Liver (tissue), 9 donors: ENCODE data around the gene ECM2. TPM values are rescaled to one million over a fixed set of nuclear protein-coding genes. Genes with fewer than 3 reads are reported as not detected.

ENCODE experiments used
- DNase-seq: peaks from one replicate; pipeline ENCODE4 v3.0.0-alpha.2; 2017; ENCODE audit warnings: low spot score
- H3K27ac ChIP-seq, 2 donors: one replicate each; pipeline ENCODE4 v1.7.0; 2013; ENCODE audit warnings: inconsistent platforms in 2 of 2, low read length in 2 of 2, control low read depth in 1 of 2, low read depth in 1 of 2, mild to moderate bottlenecking in 1 of 2
- H3K27me3 ChIP-seq, 4 donors: one replicate each; pipeline versions ENCODE4 v1.6.1 to v1.7.0; 2013; ENCODE audit warnings: low read length in 3 of 4, inconsistent platforms in 1 of 4, mild to moderate bottlenecking in 1 of 4, moderate library complexity in 1 of 4; ENCODE audit not compliant: control insufficient read depth in 4 of 4, insufficient read depth in 4 of 4
- H3K36me3 ChIP-seq, 4 donors: one replicate each; pipeline versions ENCODE4 v1.6.1 to v1.7.0; 2013; ENCODE audit warnings: low read length in 3 of 4, mild to moderate bottlenecking in 3 of 4, low read depth in 1 of 4, moderate library complexity in 1 of 4; ENCODE audit not compliant: control insufficient read depth in 4 of 4, insufficient read depth in 3 of 4
- H3K4me1 ChIP-seq, 4 donors: one replicate each; pipeline versions ENCODE4 v1.6.1 to v1.7.0; 2013; ENCODE audit warnings: low read length in 3 of 4, mild to moderate bottlenecking in 3 of 4, moderate library complexity in 1 of 4; ENCODE audit not compliant: control insufficient read depth in 4 of 4, insufficient read depth in 4 of 4
- H3K4me3 ChIP-seq, 3 donors: one replicate each; pipeline versions ENCODE4 v1.6.1 to v1.7.0; 2013; ENCODE audit warnings: low read length in 3 of 3, control low read depth in 1 of 3, low read depth in 1 of 3, mild to moderate bottlenecking in 1 of 3
- H3K9ac ChIP-seq, 2 donors: one replicate each; pipeline ENCODE4 v1.7.0; 2013; ENCODE audit warnings: low read length in 2 of 2, mild to moderate bottlenecking in 2 of 2, moderate library complexity in 2 of 2, control low read depth in 1 of 2, low read depth in 1 of 2
- H3K9me3 ChIP-seq, 4 donors: one replicate each; pipeline versions ENCODE4 v1.6.1 to v1.7.0; 2013; ENCODE audit warnings: low read length in 3 of 4; ENCODE audit not compliant: control insufficient read depth in 4 of 4
- FOXA2 ChIP-seq: IDR thresholded peaks from 2 replicates; pipeline ENCODE4 v1.6.1; 2016; ENCODE audit warnings: antibody characterized with exemption
- GABPA ChIP-seq, 2 donors: IDR thresholded peaks in 1 of 2; conservative IDR thresholded peaks in 1 of 2; 2 replicates each; pipeline ENCODE4 v1.6.1; 2016; ENCODE audit warnings: antibody characterized with exemption in 2 of 2, mild to moderate bottlenecking in 1 of 2, moderate library complexity in 1 of 2
- JUND ChIP-seq, 2 donors: IDR thresholded peaks; 2 replicates each; pipeline ENCODE4 v1.6.1; 2016; ENCODE audit warnings: antibody characterized with exemption in 2 of 2
- NR2F2 ChIP-seq: IDR thresholded peaks from 2 replicates; pipeline ENCODE4 v1.6.1; 2016; ENCODE audit warnings: antibody characterized with exemption
- RAD21 ChIP-seq, 2 donors: IDR thresholded peaks; 2 replicates each; pipeline ENCODE4 v1.6.1; 2016; ENCODE audit warnings: antibody characterized with exemption in 2 of 2, mild to moderate bottlenecking in 2 of 2
- RXRA ChIP-seq, 2 donors: IDR thresholded peaks; 2 replicates each; pipeline ENCODE4 v1.6.1; 2017 to 2018; ENCODE audit warnings: antibody characterized with exemption in 2 of 2, mild to moderate bottlenecking in 1 of 2
- SP1 ChIP-seq: IDR thresholded peaks from 2 replicates; pipeline ENCODE4 v1.6.1; 2018; ENCODE audit warnings: antibody characterized with exemption, mild to moderate bottlenecking
- TAF1 ChIP-seq: conservative IDR thresholded peaks from 2 replicates; pipeline ENCODE4 v1.6.1; 2016; ENCODE audit warnings: antibody characterized with exemption, mild to moderate bottlenecking
- YY1 ChIP-seq: IDR thresholded peaks from 2 replicates; pipeline ENCODE4 v1.6.1; 2016; ENCODE audit warnings: antibody characterized with exemption, mild to moderate bottlenecking
- WGBS: extraction: QIAGEN DNeasy Blood & Tissue Kit; methylation state at CpG from one replicate; pipeline ENCODE4 v1.1.7; 2013; 5-methylcytosine and 5-hydroxymethylcytosine counted together
- polyA plus RNA-seq, 2 donors: library from polyadenylated mRNA; stranded (reverse) in 1 of 2; unstranded in 1 of 2; fragments of 200-250 nt in 1 of 2; fragments of >200 nt in 1 of 2; fragmentation: Nextera tagmentation in 1 of 2; extraction: Ambion mirVana in 1 of 2; gene quantifications; one replicate each; pipeline versions ENCODE4 v1.2.1 to v1.2.3, GENCODE V29; 2013 to 2015
- total RNA-seq, 2 donors: library from RNA; depleted of rRNA; stranded (reverse); fragments of >200 nt; gene quantifications; one replicate each; pipeline ENCODE4 v1.2.3, GENCODE V29; 2014
- TF ChIP-seq, protein P1 (sequence below): fragments of 150-350 bp; IDR thresholded peaks from 2 replicates; pipeline ENCODE4 v1.5.1; 2017; ENCODE audit warnings: improper control_type of control experiment, low read depth, low read length; ENCODE audit not compliant: missing input control
- TF ChIP-seq, protein P2 (sequence below): IDR thresholded peaks from 2 replicates; pipeline ENCODE4 v1.6.1; 2016; ENCODE audit warnings: antibody characterized with exemption
- TF ChIP-seq, protein P3 (sequence below): IDR thresholded peaks from 2 replicates; pipeline ENCODE4 v1.6.1; 2016; ENCODE audit warnings: antibody characterized with exemption, mild to moderate bottlenecking
- TF ChIP-seq, protein P4 (sequence below): IDR thresholded peaks from 2 replicates; pipeline ENCODE4 v1.6.1; 2016; ENCODE audit warnings: antibody characterized with exemption
- TF ChIP-seq, protein P5 (sequence below): IDR thresholded peaks from 2 replicates; pipeline ENCODE4 v1.6.1; 2016; ENCODE audit warnings: antibody characterized with exemption
- donor health status: healthy.
- donor health status: healthy.
- donor health status: healthy.
- donor health status: healthy.
- donor health status: healthy.

The ECM2 gene
- total and polyA plus RNA-seq, 4 donors = 11.6 to 42.0 (median 15.3) TPM

DNA sequence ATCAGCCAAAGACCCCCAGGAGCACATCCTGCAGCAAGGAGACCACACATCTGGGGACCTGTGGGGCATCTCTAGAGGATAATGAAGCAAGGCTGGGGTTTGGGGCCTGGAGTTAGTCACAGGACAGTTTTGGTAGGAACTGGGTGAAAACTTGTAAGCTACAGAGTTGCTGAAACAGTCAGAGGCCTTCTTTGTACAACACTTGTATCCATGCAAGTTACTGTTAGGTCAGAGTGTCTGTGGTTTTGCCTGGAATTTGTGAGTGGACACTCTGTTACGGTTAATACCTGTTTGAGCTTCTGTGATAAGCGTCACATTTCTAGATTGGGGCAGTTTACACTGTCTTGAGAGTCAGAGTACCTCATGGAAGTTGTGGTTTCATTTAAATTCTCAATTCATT is 30.9 kb downstream of the ECM2 start (continued):
- TF ChIP-seq, protein P1, sequence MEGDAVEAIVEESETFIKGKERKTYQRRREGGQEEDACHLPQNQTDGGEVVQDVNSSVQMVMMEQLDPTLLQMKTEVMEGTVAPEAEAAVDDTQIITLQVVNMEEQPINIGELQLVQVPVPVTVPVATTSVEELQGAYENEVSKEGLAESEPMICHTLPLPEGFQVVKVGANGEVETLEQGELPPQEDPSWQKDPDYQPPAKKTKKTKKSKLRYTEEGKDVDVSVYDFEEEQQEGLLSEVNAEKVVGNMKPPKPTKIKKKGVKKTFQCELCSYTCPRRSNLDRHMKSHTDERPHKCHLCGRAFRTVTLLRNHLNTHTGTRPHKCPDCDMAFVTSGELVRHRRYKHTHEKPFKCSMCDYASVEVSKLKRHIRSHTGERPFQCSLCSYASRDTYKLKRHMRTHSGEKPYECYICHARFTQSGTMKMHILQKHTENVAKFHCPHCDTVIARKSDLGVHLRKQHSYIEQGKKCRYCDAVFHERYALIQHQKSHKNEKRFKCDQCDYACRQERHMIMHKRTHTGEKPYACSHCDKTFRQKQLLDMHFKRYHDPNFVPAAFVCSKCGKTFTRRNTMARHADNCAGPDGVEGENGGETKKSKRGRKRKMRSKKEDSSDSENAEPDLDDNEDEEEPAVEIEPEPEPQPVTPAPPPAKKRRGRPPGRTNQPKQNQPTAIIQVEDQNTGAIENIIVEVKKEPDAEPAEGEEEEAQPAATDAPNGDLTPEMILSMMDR = no peak
- TF ChIP-seq, protein P2, sequence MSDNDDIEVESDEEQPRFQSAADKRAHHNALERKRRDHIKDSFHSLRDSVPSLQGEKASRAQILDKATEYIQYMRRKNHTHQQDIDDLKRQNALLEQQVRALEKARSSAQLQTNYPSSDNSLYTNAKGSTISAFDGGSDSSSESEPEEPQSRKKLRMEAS = no peak
- TF ChIP-seq GABPA (IDR thresholded peaks at IDR 0.05 in 1 of 2, conservative IDR thresholded peaks at IDR 0.05 in 1 of 2) (no peak), TAF1 (no peak), JUND (IDR thresholded peaks at IDR 0.05) (no peak)

DNA sequence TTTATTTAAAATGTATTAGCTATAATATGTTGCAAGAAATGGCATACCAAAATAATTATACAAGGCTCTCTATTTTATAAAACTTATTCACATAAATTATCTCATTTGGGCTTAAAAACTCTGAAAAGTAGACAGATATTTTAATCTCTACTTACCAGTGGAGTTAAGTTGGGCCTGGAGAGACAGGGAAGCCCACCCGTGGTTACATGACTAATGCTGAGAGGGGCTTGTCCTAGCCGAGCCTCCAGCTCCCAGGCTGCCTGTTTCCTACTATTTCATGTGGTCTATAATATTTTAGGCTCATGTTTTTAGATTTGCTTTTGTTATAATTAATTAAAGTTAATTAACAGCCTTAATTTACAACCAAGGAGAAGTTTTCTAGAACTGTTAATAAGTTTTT is 32.6 kb downstream of the ECM2 start:
- Histone ChIP-seq H3K9me3 (no peaks in the 10 kb centered on the region), H3K4me3 (no peak overlapping the region), H3K27ac (no peak overlapping the region), H3K36me3 (no peaks in the 10 kb centered on the region), H3K4me1 (peaks cover 0 to 5% (median 0%) of the 10 kb centered on the region in 4 donors), H3K9ac (no peak overlapping the region), H3K27me3 (no peaks in the 10 kb centered on the region)
- TF ChIP-seq TAF1 (no peak), YY1 (no peak), FOXA2 (no peak)
- TF ChIP-seq, protein P3, sequence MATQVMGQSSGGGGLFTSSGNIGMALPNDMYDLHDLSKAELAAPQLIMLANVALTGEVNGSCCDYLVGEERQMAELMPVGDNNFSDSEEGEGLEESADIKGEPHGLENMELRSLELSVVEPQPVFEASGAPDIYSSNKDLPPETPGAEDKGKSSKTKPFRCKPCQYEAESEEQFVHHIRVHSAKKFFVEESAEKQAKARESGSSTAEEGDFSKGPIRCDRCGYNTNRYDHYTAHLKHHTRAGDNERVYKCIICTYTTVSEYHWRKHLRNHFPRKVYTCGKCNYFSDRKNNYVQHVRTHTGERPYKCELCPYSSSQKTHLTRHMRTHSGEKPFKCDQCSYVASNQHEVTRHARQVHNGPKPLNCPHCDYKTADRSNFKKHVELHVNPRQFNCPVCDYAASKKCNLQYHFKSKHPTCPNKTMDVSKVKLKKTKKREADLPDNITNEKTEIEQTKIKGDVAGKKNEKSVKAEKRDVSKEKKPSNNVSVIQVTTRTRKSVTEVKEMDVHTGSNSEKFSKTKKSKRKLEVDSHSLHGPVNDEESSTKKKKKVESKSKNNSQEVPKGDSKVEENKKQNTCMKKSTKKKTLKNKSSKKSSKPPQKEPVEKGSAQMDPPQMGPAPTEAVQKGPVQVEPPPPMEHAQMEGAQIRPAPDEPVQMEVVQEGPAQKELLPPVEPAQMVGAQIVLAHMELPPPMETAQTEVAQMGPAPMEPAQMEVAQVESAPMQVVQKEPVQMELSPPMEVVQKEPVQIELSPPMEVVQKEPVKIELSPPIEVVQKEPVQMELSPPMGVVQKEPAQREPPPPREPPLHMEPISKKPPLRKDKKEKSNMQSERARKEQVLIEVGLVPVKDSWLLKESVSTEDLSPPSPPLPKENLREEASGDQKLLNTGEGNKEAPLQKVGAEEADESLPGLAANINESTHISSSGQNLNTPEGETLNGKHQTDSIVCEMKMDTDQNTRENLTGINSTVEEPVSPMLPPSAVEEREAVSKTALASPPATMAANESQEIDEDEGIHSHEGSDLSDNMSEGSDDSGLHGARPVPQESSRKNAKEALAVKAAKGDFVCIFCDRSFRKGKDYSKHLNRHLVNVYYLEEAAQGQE = no peak
- 93% methylated on average over 2 of the region's 2 CpGs for WGBS
- DNase-seq = no peak

DNA sequence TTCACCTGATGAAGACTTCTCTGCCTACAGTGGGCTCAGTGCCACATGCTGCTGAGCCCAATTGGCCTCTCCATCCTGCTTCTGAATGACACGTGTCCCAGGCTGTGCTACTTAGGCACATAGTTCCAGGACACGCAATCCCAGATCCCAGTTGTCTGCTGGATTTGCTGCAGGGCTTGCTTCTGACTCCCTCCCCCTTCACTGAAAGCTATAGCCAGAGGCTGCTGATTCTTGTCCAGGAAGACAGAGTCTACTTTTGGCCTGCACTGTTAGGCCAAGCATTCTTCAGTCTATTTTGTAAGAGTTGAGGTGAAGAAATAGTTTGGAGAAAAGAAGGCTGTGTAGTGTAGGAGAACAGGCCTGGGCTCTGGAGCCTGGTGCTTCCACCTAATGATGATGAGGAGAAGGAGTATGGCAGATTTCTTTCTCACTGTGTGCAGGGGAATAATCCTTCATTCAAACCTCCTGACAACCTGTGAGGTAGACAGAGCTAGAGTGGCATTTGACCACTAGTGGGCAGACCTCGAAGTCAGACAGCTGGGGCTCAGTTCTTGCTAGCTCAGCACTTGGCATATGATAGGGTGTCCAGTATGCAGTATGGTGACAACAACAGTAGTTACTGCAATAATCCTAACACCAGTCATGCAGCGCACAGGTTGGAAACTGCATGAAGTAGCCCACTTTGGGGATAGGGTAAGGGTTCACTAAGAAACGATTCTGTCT is 34.0 kb downstream of the ECM2 start:
- Histone ChIP-seq H3K27me3 (no peaks in the 10 kb centered on the region), H3K9ac (no peak overlapping the region), H3K4me3 (no peak overlapping the region), H3K9me3 (no peaks in the 10 kb centered on the region), H3K36me3 (no peaks in the 10 kb centered on the region), H3K27ac (no peak overlapping the region), H3K4me1 (peaks cover 0 to 5% (median 0%) of the 10 kb centered on the region in 4 donors)
- WGBS = 77% methylated on average over 5 of the region's 5 CpGs
- TF ChIP-seq GABPA (IDR thresholded peaks at IDR 0.05 in 1 of 2, conservative IDR thresholded peaks at IDR 0.05 in 1 of 2) (no peak), RAD21 (IDR thresholded peaks at IDR 0.05) (peak; percentile 80 to 91), NR2F2 (no peak), RXRA (IDR thresholded peaks at IDR 0.05) (no peak), SP1 (peak; percentile 13), TAF1 (no peak)
- TF ChIP-seq, protein P1 = peak; percentile 62
- TF ChIP-seq, protein P4, sequence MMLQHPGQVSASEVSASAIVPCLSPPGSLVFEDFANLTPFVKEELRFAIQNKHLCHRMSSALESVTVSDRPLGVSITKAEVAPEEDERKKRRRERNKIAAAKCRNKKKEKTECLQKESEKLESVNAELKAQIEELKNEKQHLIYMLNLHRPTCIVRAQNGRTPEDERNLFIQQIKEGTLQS = no peak
- TF ChIP-seq, protein P5, sequence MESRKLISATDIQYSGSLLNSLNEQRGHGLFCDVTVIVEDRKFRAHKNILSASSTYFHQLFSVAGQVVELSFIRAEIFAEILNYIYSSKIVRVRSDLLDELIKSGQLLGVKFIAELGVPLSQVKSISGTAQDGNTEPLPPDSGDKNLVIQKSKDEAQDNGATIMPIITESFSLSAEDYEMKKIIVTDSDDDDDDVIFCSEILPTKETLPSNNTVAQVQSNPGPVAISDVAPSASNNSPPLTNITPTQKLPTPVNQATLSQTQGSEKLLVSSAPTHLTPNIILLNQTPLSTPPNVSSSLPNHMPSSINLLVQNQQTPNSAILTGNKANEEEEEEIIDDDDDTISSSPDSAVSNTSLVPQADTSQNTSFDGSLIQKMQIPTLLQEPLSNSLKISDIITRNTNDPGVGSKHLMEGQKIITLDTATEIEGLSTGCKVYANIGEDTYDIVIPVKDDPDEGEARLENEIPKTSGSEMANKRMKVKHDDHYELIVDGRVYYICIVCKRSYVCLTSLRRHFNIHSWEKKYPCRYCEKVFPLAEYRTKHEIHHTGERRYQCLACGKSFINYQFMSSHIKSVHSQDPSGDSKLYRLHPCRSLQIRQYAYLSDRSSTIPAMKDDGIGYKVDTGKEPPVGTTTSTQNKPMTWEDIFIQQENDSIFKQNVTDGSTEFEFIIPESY = no peak
- TF ChIP-seq, protein P3 = no peak
- DNase-seq = no peak
